ENCODE results near the gene LAMC2.
"Not testable (repeated sequence)": the region's sequence is repeated elsewhere in the genome, so short reads cannot be mapped to it uniquely, and the experiment has no call there.

LAMC2 gene

DNA sequence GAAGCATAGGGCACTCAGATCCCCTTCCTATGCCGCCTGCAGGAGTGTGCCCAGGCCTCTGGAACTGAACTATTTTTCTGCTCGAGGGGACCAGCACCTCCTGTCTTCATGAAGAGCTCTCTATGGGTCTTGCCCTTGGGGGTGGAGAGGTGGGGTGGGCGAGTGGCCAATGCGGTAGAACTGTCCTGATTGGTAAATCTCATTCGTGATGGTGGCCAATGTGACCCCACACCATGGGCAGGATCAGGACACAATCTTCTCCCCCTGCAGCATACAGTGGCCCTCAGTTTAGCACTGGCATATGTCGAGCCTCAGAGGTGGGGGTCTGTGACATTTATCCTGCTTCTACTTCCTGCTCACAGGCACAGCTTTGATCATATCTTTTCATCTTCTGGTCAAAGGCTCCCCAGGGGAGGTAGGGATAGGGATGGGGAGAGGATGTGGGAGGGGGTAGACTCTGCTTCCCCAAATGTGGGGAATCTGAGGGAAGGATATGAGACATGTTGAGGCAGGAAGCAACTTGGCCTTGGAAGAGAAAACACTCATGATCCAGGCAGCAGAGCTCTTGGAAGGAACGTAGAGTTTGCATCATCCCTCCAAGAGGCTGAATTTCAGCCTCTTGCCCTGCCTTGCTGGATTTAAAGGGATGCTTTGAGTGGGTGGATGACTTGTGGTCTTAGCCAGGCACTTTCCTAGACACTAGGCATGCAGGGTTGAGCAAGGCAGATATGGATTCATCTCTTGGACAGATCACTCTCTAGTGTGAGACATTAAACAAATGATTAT is 81.8 kb downstream of the LAMC2 start:
- no peak for DNase-seq

DNA sequence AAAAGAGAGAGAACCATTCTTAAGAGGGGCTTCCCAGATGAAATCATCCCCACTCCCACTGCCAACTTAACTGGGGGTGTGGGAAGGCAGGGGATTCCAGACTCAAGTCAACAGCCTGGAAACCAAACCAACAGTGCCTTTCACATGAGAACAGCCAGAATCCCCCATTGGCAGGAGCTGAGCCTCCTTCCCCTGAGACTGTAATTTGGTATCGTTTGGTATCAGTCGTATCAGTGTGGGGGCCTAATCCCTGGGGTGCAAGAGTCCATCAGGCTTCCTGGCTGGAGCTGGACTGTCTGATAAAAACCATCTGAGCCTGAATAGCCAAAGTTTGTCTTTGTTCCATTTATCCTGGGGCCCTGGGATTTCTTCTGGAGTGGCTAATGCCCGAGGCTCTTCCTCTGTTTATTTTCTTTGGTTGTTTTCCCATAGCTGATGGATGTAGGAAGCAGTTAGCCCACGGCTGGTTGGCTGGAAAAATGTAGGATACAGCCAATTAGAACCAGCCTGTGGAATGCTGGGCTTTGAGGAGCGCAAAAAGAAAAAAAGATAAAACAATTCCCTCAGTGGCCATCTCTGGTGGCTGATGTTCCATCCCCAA is 84.6 kb downstream of the LAMC2 start:
- DNase-seq, result no peak

DNA sequence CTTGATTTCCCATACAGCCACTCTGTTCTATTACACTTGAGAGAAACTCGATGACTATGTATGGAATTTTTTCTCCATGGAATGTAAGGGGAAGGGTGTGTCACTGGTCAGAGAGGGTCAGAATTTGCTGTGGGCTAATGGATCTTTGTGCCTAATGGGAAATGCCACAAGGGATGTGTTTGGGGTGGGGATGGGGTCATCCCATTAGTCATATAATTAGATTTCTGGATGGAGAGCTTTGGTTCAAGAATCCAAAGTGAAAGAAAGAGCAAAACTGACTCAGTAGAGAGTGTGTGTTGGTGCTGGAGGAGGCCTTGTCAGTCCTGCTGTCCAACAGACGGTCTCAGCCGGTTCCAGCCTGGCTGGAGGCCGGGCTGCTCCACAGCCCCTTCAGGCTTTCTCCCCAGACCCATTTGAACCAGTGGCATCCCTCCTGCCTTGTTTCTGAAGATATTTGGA is 86.4 kb downstream of the LAMC2 start:
- no peak for DNase-seq

DNA sequence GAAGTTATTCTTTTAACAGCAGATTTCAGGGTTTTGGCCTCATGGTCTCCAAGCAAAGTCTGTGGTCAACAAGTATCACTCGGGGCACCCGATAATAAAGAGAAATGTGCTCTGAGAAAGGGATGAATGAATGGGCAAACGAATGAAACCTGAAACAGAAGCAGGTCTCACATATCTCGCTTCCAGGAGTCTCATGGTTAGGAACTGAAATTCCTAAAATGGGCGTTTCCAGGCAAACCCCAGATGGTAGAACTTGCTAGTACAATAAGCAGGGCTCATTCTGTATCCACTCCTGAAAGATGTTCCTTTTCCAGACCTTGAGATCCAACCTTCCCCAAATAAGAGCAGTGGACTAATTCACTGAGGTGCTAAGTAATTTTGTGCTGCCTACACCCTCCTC is 87.2 kb downstream of the LAMC2 start:
- DNase-seq, result no peak

DNA sequence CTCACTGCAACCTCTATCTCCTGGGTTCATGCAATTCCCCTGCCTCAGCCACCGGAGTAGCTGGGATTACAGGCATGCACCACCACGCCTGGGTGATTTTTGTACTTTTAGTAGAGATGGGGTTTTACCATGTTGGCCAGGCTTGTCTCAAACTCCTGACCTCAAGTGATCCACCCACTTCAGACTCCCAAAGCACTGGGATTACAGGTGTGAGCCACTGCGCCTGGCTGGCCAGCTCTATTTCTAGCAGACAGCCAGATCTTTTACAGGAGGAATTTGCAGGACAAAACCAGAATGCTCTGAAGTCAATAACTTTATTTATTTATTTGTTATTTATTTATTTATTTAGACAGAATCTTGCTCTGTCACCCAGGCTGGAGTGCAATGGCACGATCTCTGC is 87.9 kb downstream of the LAMC2 start:
- DNase-seq, result not testable (repeated sequence)

DNA sequence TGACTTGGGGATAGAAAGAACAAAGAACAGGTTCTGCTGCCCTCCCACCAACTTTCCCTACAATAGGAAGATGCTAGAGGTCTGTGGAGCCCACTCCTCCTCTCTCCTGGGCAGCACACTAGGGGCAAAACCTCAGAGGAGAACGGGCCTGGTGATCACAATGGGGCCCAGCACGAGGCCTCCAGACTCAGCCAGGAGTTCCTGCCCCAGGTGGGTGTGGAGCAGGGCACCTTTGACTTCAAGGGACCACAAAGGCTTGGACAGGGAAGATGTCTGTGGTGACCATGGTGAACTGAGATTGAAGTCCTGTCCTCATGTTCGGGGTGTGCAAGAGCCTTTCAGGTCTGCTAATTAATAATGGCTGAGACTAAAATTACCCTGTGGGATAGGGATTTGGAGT is 88.8 kb downstream of the LAMC2 start:
- DNase-seq, result no peak

DNA sequence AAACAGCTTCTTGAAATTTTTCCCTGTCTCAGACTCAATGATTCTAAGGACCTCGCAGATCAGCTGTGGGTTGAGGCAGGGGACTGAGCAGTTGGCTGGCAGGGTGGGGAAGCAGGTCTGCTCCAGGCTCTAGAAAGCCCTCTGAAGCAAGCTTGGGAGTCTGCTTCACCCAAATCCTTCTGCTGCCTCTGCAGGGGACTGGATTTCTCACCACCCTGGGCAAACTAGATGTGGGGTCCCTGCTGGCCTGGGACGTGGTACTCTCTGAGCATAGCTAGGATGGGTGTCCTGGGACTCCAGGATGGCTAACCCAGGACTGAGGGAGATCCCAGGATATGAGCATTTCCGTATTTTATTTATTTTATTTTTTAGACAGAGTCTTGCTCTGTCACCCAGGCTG is 89.3 kb downstream of the LAMC2 start:
- DNase-seq, result no peak

DNA sequence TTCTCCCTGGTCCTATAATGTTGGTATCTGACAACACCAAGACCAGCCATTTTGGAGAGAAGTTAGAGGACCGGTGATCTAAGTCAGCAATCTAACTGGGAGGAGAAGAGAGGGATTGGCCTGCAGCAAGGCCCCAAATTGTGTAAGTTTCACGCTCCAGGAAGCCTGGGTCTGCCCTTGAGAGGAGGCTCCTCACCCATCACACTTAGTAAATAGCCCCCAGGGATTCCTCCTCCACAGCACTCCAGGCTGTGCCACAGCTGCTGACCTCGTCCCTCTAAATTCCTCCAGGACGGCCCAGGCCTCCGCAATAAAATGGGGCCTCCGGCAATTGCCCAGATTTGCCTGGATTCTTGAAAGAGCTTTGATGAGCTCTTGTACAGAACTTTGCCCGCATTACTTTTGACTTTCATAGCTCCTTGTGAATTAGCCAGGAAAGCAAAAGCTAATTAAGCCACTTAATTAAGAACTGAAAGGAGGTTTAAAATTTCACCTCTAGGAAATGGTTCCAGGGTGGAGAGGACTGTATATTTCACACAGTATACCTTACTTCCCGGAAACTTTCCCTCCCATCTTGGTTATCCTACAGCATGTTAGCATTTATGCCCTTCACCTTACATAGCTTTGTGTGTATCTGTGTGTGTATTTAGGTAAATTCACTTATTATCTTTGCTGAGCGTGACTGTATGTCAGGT is 90.5 kb downstream of the LAMC2 start:
- no peak for DNase-seq

DNA sequence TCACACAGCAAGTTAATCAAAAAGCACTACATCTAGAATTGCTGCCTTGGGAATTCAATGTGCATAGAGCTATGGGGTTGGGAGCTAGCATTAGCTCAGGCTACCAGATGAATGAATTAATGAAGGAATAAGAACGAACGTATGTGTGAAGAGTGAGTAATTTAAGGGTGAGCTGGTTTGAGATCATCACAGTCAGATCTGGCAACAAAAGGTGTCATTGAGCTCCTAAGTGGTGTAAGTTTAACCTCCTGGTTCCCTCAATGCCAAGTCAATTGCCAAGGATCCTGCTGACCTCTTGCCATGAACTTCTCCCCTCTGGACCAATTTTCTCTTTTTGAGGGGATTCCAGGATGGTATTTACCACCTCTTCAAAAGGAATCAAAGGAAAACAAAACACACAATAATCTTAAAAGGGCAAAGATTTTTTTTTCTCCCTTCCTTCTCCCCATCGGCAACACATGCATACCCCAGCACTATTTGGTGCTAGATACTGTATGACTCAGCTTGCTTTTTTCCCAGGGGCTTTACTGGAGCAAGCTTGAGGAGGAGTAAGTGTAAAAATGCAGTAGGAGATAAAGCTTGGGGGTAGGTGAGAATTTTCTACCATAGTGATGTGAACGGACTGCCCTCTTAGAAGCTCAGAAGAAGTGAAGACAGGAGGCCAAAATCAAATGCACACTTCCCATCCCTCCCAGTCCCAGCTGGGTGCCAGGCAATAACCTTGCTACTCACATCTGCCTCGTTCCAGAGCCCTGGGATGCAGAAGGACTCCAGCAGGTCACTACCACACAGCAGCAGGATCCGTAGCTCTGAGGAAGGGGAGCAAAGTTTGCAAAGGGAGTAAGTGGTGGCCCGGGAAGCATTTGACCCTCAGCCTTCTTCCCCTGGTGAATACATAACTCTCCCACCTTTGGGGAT is 92.0 kb downstream of the LAMC2 start:
- DNase-seq, result no peak

DNA sequence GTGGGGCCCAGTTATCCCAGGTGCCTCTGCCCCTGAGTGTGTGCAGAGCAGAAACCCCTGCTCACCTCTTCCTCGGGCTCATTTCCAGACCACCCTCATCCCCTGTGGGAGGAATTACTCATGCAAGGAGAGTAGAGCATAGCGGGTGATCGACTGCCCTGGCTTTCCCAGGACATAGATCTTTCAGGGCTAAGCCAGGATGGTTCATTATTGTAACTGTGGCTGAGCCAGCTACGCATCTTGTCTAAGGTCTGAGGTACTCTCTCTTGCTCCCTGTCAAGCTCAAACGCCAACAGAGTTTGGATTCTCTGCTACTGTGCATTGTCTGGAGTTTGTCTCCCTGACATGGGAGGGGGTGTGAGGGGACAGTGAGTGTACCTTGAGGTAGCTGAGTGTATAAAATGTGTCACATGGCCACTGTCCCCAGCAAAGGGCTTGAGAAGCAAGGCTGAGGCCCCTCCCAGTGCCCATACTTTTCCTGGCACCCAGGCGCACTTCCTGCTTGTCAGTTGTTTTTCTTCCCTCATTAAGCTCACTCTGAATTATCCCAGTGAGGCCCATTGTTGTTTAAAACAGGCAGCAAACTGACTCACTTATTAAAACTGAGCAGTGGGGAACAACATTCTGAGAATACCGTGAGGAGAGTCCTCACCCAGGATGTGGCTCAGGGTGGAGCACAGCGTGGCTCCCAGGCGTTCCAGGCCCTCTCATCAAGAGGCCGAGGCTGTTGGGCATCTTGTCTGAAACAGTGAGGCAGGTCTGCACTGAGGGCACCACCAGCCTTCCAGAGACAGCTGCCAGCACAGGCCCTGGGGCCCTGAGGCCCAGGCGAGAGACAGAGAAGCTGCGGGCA is 92.9 kb downstream of the LAMC2 start:
- DNase-seq, result no peak

DNA sequence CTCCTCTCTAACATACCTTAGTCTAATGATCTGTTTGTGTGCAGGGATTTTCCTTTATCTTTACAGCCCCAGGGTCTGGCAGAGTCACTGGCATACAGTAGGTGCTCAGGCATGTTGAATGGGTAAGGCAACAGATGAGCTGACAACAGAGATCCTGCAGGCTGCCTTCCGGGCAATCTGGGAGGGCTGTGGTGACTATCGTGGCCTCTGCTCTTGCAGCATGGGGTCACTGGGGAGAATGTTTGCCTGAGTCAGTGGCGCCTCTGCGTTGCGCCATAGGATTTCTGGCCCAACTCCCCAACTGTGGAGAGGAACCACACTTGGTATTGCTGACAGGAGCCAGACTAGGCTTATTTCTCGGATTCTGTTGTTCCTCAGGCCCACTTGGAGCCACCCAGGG is 93.8 kb downstream of the LAMC2 start:
- DNase-seq, result no peak

DNA sequence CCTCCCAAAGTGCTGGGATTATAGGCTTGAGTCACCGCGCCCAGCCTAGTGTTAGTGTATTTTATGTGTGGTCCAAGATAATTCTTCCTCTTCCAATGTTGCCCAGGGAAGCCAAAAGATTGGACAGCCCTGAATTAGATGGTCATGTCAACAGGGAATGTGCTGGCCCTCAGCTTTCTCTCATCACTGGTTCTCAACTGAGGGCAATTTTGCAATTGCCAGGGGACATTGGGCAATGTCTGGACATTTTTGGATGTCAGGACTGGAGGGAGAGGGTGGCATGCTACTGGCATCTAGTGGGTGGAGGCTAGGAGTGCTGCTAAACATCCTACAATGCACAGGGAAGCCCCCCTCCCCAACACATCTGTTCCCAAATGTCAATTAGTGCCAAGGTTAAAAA is 95.0 kb downstream of the LAMC2 start:
- no peak for DNase-seq

DNA sequence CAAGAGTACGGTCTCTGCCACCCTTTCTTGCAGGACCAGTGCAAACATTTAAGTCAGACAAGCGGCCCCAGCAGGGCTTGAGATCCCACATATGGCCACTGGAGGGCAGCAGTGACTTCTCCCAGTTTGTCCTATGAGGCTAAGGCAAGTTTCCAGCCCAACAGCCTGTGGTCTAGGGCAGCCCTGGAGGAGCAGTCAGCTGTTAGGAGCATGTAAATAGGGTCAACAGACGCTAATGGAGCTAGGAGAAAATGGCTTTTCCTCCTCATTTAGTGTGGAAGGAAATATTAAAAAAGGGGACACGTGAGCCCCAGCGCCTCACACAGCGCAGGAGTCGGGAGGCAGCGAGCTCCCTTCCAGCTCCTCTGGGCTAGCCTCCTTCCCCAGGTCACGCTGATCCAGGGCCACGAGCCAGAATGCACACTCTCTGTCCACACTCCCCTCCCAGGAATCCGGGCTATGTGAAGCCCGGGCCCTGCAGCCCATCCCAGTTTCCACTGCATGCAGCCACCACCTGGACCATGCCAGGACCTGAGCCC is 95.6 kb downstream of the LAMC2 start:
- DNase-seq, result peak; percentile 18

DNA sequence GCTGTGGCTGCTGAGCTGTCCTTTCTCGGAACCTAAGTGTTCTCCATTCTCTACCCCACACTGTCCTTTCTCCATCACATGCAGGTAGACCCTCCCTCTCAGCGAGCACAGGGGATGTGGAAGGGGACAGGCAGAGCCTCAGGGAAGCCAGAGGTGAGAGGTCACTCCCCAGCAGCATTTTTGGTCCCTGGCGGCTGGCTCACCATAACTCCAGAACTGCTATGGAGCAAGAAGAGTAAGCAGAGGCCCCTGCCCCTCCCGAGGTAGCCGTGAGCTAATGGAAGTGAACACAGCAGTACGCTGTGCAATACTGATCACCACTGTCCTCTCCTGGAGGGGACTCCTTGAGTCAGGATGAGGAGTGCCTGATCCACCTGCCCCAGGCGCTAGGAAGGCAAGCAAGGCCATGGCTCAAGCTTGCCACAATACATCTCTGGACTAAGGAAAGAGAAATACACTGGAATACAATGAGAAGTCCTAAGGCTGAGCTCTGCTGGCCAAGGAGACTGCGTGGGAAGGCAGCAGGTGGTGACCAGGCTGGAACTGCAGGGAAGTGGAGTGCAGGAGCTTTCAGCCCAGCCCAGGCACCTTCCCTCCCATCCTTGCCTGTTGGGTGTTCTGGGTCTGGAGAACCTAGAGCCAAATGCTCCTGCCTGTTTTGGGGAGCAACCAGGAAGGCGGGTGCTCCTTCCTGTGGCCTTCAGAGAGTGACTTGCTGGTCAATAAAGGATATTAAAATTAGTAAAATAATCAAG is 96.2 kb downstream of the LAMC2 start:
- DNase-seq, result no peak

DNA sequence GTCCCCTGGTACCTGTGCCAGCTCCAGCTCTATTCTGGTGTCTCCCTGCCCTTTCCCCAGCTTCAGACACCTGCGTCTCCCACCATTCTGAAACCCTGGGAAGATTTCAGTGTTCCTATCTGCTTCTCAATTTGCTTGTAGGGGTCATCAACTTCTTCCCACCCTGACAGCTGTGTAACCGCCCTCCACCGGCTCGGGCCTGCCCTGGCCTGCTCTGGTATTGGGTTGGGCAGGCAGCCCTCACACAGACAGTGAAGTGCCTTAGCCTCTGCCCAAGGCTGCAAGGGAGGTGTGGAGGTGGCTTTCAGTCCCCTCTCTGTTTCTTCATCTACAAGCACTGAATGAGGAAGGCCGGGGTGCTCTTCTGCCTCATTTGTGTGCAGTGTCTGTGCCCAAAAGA is 97.2 kb downstream of the LAMC2 start:
- no peak for DNase-seq

DNA sequence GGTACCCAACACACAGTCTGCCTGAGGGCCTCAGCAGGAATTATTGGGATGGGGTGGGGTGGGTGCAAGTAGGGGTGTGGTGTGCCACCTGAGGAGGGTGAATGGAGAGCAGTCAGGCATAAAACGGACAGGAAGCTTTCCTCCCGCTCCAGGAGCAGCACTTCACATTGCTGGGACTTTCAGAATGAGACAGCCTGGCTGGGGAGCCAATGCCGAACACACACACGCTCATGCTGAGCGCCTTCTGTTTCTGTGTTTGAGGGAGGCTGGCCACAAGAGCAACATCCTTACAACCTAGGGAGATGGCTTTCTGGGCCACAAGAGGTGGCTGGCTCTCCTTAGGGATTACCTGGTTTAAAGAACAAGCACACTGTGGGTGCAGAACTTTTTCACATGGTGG is 98.0 kb downstream of the LAMC2 start:
- DNase-seq, result no peak

DNA sequence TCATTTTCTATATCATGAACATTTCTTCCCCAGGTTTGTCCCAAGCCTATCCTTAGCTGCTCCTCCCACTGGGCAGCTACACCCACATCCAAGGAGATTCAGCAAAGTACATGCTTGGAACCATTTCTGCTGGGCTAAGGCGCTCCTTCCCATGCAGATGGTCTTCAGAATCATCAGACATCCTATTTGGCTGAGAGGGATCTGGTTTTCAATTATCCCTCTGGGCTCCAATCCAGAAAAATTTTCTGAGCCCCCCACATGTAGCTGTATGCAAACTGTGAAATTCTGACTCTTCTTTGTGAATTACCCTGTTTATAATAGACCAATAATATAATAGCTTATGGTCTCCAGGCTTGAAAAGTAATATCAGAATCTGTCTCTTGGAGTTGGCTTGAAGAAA is 99.2 kb downstream of the LAMC2 start:
- no peak for DNase-seq

DNA sequence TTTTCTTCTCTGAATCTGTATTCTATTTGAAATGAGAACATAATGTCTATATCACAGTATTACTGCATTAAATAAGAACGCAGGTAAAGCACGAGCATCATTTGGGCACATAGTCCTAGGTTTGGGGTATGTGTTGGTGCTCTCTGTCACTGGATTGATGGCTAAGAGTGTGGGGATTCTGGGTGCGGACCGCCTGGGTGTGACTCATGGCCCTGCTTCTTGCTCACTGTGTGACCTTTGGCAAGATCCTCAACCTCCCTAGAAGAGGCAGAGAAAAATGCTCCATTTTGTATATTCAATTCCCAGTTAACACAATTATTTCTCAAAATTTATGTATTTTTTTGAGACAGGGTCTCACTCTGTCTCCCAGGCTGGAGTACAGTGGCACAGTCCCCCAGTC is 99.7 kb downstream of the LAMC2 start:
- DNase-seq, result no peak

DNA sequence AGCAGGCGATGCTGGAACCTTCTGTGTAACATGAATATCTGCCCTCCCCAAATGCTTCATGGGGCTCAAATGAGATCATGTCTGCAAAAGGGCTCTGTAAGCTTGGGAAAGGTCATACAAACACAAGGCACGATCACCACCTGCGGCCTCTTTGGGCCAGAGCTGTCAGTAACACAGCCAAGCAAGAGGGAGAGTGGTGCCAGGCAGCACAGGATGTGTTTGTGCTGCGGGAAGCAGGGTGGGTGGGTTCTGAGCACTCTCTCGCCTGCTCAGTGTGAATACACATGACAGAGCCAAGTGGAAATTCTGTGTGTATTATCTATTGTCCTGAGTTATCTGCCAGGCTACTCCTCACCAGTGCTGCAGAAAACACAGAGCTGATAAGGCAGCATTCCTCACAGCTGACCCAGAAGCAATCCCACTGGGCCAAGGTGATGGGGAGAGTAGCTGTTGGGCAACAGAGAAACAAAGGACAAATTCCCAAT is 101.2 kb downstream of the LAMC2 start:
- DNase-seq, result no peak

DNA sequence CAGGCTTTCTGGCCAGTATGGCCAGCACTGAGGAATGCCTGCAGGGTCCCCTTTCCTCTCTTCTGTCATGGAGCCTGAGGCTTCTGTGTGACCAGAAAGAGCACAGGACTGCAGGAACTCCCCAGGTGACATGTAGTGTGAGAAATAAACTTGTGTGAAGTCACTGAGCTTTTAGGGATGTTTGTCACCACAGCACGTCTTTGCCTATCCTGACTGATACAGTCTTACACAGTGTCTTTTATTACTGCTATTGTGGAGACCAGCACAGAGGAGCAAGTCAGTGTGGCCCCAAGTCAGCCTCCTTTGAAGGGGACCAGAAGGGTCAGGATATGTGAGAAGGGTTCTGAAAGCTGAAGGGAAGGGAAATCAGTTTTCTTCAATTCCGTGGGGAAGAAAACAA is 102.5 kb downstream of the LAMC2 start:
- no peak for DNase-seq

DNA sequence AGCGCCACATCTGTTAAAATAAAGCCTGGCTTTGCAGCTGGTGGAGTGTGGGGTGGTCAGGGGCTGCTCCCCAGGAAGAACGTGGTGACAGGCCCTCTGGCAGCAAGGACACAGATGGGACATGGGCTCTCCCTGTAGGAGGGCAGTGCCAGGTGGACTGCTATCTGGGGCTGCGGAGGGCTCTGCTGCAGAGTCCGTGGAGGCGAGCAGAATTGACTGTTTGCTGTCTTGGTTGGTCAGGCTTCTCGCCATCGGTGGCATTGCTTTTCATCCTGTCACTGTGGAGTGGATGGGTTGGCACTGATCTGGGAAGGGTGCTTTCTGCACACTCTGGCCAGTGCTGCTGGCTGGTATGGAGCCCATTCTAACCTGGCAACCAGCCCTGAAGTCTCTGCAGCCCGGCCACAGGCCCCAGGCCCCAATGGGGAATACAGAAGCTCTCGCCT is 103.0 kb downstream of the LAMC2 start:
- DNase-seq, result no peak
